Measurements from ENCODE around the gene KLK14. TPM values are rescaled to one million over a fixed set of nuclear protein-coding genes. Genes with fewer than 3 reads are reported as not detected.

Gene KLK14, protein sequence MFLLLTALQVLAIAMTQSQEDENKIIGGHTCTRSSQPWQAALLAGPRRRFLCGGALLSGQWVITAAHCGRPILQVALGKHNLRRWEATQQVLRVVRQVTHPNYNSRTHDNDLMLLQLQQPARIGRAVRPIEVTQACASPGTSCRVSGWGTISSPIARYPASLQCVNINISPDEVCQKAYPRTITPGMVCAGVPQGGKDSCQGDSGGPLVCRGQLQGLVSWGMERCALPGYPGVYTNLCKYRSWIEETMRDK
- total RNA-seq = 1 to 10 TPM; 4.2 to 5.3 TPM

DNA sequence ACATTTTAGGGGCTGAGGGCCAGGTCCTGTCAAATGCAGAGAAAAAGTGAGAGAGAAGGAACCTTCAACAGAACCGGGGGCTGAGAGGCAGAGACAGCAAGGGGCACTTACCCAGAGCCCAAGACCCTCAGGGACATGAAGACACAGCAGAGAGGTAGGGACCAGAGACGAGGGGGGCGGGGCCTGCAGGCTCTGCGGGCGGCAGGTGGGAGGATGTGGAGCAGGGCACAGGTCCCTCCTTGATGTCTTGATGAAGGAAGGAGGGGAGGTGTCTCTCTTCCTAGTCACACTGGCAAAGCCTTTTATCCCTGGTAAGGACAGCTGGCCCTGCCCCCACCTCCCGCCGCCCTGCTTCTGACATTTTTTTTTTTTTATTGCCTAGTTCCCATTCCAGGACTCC is at the start of gene KLK14:
KLK14 (minus strand) TSS at position 277 of the 400 bp plus-strand sequence; CDS start at position 4, 273 bp downstream.
- TF ChIP-seq, protein P1, sequence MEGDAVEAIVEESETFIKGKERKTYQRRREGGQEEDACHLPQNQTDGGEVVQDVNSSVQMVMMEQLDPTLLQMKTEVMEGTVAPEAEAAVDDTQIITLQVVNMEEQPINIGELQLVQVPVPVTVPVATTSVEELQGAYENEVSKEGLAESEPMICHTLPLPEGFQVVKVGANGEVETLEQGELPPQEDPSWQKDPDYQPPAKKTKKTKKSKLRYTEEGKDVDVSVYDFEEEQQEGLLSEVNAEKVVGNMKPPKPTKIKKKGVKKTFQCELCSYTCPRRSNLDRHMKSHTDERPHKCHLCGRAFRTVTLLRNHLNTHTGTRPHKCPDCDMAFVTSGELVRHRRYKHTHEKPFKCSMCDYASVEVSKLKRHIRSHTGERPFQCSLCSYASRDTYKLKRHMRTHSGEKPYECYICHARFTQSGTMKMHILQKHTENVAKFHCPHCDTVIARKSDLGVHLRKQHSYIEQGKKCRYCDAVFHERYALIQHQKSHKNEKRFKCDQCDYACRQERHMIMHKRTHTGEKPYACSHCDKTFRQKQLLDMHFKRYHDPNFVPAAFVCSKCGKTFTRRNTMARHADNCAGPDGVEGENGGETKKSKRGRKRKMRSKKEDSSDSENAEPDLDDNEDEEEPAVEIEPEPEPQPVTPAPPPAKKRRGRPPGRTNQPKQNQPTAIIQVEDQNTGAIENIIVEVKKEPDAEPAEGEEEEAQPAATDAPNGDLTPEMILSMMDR (IDR thresholded peaks at IDR 0.05) = no peak
- TF ChIP-seq POLR2AphosphoS5 (IDR thresholded peaks at IDR 0.05) (no peak), POLR2A (IDR thresholded peaks at IDR 0.05) (no peak)
- no peak for DNase-seq (ENCODE audit: low spot score)
- Histone ChIP-seq H3K27me3 (replicated peaks; ENCODE audit: insufficient read depth) (no peaks in the 10 kb centered on the region), H3K4me3 (no peak within 1 kb of the TSS), H3K36me3 (no peaks in the 10 kb centered on the region), H3K4me1 (replicated peaks) (no peaks in the 10 kb centered on the region), H3K27ac (no peak within 1 kb of the TSS), H3K9me3 (no peaks in the 10 kb centered on the region)
- intact Hi-C loops (cut with DNase I) = no loop called here
- 11% methylated on average over 7 of the region's 7 CpGs for WGBS

DNA sequence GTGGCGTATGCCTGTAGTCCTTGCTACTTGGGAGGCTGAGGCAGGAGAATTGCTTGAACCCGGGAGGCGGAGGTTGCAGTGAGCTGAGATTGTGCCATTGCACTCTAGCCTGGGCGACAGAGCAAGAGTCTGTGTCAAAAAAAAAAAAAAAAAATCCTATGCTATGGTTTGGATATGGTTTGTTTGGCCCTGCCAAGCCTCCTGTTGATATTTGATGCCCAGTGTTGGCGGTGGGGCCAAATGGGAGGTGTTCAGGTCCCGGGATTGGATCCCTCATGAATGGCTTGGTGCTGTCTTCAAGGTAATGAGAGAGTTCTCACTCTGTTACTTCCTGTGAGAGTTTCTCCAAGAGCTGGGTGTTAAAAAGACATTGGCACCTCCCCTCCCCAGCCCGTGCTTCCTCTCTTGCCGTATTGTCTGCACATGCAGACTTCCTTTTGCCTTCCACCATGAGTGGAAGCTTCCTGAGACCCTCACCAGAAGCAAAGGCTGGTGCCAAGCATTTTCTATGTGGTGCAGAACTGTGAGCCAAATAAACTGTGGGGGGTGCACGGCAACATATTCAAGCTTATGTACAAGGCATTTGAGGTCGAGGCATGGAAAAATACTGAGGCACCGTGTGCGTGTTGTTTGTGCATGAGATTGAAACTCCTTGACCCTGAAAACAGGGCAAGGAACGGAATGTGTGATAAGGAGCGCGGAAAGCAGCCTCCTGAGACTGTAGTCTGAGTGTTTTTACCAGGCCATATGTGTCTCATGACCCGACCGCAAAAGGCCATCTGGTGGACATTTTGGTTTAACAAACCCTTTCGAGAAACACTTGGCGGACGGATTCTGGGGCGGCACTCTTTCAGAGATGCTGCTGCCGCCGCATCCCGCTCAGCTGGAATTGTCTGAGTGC is 49.3 kb upstream of the KLK14 start:
- WGBS = 63% methylated on average over 24 of the region's 24 CpGs
- no peaks in the 10 kb centered on the region for H3K36me3 ChIP-seq
- intact Hi-C loops (cut with DNase I) = no loop called here
- no peaks in the 10 kb centered on the region for H3K9me3 ChIP-seq
- H3K27me3 ChIP-seq (replicated peaks; ENCODE audit: insufficient read depth) = peaks cover 2% of the 10 kb centered on the region
- TF ChIP-seq, protein P1 (IDR thresholded peaks at IDR 0.05) = no peak
- no peak for TF ChIP-seq POLR2A (IDR thresholded peaks at IDR 0.05)
- TF ChIP-seq POLR2AphosphoS5 (IDR thresholded peaks at IDR 0.05) = no peak
- H3K4me1 ChIP-seq (replicated peaks) = no peaks in the 10 kb centered on the region
- no peak overlapping the region for H3K27ac ChIP-seq
- DNase-seq (ENCODE audit: low spot score) = no peak
- no peak overlapping the region for H3K4me3 ChIP-seq

DNA sequence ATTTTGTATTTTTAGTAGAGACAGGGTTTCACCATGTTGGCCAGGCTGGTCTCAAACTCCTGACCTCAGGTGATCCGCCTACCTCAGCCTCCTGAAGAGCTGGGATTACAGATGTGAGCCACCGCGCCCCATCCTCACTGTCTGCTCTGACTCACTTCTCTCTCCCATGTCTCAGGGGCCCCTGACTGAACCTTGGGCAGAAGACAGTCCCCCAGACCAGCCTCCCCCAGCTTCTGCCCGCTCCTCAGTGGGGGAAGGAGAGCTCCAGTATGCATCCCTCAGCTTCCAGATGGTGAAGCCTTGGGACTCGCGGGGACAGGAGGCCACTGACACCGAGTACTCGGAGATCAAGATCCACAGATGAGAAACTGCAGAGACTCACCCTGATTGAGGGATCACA is 47.0 kb upstream of the KLK14 start:
- no peak for TF ChIP-seq POLR2A (IDR thresholded peaks at IDR 0.05)
- TF ChIP-seq, protein P1 (IDR thresholded peaks at IDR 0.05) = no peak
- TF ChIP-seq POLR2AphosphoS5 (IDR thresholded peaks at IDR 0.05) = no peak
- Histone ChIP-seq H3K36me3 (no peaks in the 10 kb centered on the region), H3K4me1 (replicated peaks) (no peaks in the 10 kb centered on the region), H3K27me3 (replicated peaks; ENCODE audit: insufficient read depth) (peaks cover 2% of the 10 kb centered on the region), H3K27ac (no peak overlapping the region), H3K4me3 (no peak overlapping the region), H3K9me3 (no peaks in the 10 kb centered on the region)
- WGBS = 84% methylated on average over 8 of the region's 8 CpGs
- no peak for DNase-seq (ENCODE audit: low spot score)
- intact Hi-C loops (cut with DNase I) = no loop called here

DNA sequence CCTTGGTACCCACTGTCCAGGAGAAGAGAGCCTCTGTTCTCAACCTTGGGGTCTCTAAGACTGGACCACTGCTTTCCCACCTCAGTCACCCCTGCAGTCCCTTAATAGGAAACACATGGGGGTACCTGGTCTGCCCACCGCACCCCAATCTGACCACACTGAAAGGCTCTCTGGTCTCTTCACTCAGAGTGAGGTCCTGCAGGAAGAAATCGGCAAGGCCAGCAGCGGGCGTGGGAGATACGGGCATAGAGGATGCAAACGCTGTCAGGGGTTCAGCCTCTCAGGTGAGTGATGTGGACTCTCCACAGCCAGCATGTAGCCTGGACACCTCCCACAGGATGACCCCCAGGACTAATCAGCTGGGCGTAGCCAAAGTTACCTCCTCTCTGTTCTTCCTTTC is 45.5 kb upstream of the KLK14 start:
- H3K9me3 ChIP-seq = no peaks in the 10 kb centered on the region
- no peaks in the 10 kb centered on the region for H3K36me3 ChIP-seq
- WGBS = 78% methylated on average over 7 of the region's 7 CpGs
- intact Hi-C loops (cut with DNase I) = no loop called here
- H3K27ac ChIP-seq = no peak overlapping the region
- no peak for DNase-seq (ENCODE audit: low spot score)
- TF ChIP-seq POLR2A (IDR thresholded peaks at IDR 0.05) (no peak), POLR2AphosphoS5 (IDR thresholded peaks at IDR 0.05) (no peak)
- TF ChIP-seq, protein P1 (IDR thresholded peaks at IDR 0.05) = no peak
- no peaks in the 10 kb centered on the region for H3K4me1 ChIP-seq (replicated peaks)
- H3K27me3 ChIP-seq (replicated peaks; ENCODE audit: insufficient read depth) = peaks cover 2% of the 10 kb centered on the region
- no peak overlapping the region for H3K4me3 ChIP-seq
